ENCODE results near the gene SCN9A. TPM values are rescaled to one million over a fixed set of nuclear protein-coding genes. Genes with fewer than 3 reads are reported as not detected.

SCN9A gene
- polyA plus RNA-seq, 1 donor from 2014 or later = 10.4 TPM

GRCh38 chr2:166365239-166365638, 10.5 kb downstream of the SCN9A start:
- no peaks in the 10 kb centered on the region for H3K79me2 ChIP-seq (replicated peaks; ENCODE audit: insufficient read depth, low read length)
- H3K9me2 ChIP-seq (ENCODE audit: insufficient read depth, low read length) = no peaks in the 10 kb centered on the region
- TF ChIP-seq RAD21 (conservative IDR thresholded peaks at IDR 0.05) (no peak), EZH2 (IDR thresholded peaks at IDR 0.05; ENCODE audit: borderline replicate concordance, insufficient read depth, low read length, poor library complexity, severe bottlenecking) (no peak), MXI1 (conservative IDR thresholded peaks at IDR 0.05; ENCODE audit: poor library complexity, severe bottlenecking) (no peak), EP300 (conservative IDR thresholded peaks at IDR 0.05; ENCODE audit: poor library complexity, severe bottlenecking) (no peak), REST (IDR thresholded peaks at IDR 0.05; ENCODE audit: borderline replicate concordance) (no peak), TAF1 (IDR thresholded peaks at IDR 0.05; ENCODE audit: low read depth) (no peak), POLR2AphosphoS5 (IDR thresholded peaks at IDR 0.05) (no peak), SMC3 (conservative IDR thresholded peaks at IDR 0.05; ENCODE audit: poor library complexity) (no peak)
- TF ChIP-seq, protein P1, sequence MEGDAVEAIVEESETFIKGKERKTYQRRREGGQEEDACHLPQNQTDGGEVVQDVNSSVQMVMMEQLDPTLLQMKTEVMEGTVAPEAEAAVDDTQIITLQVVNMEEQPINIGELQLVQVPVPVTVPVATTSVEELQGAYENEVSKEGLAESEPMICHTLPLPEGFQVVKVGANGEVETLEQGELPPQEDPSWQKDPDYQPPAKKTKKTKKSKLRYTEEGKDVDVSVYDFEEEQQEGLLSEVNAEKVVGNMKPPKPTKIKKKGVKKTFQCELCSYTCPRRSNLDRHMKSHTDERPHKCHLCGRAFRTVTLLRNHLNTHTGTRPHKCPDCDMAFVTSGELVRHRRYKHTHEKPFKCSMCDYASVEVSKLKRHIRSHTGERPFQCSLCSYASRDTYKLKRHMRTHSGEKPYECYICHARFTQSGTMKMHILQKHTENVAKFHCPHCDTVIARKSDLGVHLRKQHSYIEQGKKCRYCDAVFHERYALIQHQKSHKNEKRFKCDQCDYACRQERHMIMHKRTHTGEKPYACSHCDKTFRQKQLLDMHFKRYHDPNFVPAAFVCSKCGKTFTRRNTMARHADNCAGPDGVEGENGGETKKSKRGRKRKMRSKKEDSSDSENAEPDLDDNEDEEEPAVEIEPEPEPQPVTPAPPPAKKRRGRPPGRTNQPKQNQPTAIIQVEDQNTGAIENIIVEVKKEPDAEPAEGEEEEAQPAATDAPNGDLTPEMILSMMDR (IDR thresholded peaks at IDR 0.05; ENCODE audit: poor library complexity, severe bottlenecking) = no peak
- H3K4me3 ChIP-seq (ENCODE audit: low read length) = no peak overlapping the region
- H3K4me2 ChIP-seq (ENCODE audit: low read length) = no peak overlapping the region
- no peaks in the 10 kb centered on the region for H3F3A ChIP-seq (ENCODE audit: insufficient read depth, low read length, poor library complexity, severe bottlenecking)
- no peak overlapping the region for H3K27ac ChIP-seq (ENCODE audit: low read length)
- H3K36me3 ChIP-seq (ENCODE audit: insufficient read depth, low read length) = no peaks in the 10 kb centered on the region
- no peaks in the 10 kb centered on the region for H3K27me3 ChIP-seq (ENCODE audit: insufficient read depth, low read depth, low read length)
- H2AFZ ChIP-seq (ENCODE audit: low read depth, low read length) = no peak overlapping the region
- no peak overlapping the region for H3K9ac ChIP-seq (ENCODE audit: low read length)
- no peaks in the 10 kb centered on the region for H3K9me3 ChIP-seq (ENCODE audit: low read length)
- H4K20me1 ChIP-seq (ENCODE audit: insufficient read depth) = no peaks in the 10 kb centered on the region

DNA sequence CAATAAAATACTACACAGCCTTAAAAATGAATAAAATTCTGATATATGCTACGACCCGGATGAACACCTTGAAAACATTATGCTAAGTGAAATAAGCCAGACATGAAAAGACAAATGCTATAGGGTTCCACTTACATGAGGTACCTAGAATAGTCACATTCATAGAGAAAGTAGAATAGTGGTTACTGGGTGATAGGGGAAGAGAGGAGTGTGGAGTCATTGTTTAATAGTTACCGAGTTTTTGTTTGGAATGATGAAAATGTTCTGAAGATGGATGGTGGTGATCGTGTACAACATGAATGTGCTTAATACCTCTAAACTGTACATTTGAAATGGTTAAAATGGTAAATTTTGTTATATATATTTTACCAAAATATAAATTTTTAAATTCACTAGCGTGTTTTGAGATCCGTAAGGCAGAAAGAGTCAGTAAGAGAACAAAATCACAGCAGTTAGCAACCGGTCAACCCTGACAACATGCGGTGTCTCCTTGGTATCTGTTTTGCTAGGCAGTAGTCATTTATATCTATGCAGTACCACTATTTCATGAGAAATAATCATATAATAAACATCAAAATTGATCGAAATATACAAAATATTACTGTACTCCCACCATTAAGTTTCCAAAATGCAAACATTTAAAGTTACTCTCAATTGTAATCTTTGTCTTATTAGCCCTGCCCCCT, 11.1 kb downstream of the SCN9A start:
- Histone ChIP-seq H3K27ac (ENCODE audit: low read length) (no peak overlapping the region), H3K4me3 (ENCODE audit: low read length) (no peak overlapping the region), H3K9me2 (ENCODE audit: insufficient read depth, low read length) (no peaks in the 10 kb centered on the region), H3F3A (ENCODE audit: insufficient read depth, low read length, poor library complexity, severe bottlenecking) (no peaks in the 10 kb centered on the region), H3K9me3 (ENCODE audit: low read length) (no peaks in the 10 kb centered on the region), H3K9ac (ENCODE audit: low read length) (no peak overlapping the region), H4K20me1 (ENCODE audit: insufficient read depth) (no peaks in the 10 kb centered on the region), H3K27me3 (ENCODE audit: insufficient read depth, low read depth, low read length) (no peaks in the 10 kb centered on the region), H2AFZ (ENCODE audit: low read depth, low read length) (no peak overlapping the region), H3K79me2 (replicated peaks; ENCODE audit: insufficient read depth, low read length) (no peaks in the 10 kb centered on the region), H3K36me3 (ENCODE audit: insufficient read depth, low read length) (no peaks in the 10 kb centered on the region), H3K4me2 (ENCODE audit: low read length) (no peak overlapping the region)
- TF ChIP-seq EZH2 (IDR thresholded peaks at IDR 0.05; ENCODE audit: borderline replicate concordance, insufficient read depth, low read length, poor library complexity, severe bottlenecking) = no peak
- no peak for TF ChIP-seq RAD21 (conservative IDR thresholded peaks at IDR 0.05)
- TF ChIP-seq TAF1 (IDR thresholded peaks at IDR 0.05; ENCODE audit: low read depth) = no peak
- TF ChIP-seq EP300 (conservative IDR thresholded peaks at IDR 0.05; ENCODE audit: poor library complexity, severe bottlenecking) = no peak
- TF ChIP-seq SMC3 (conservative IDR thresholded peaks at IDR 0.05; ENCODE audit: poor library complexity) = no peak
- TF ChIP-seq MXI1 (conservative IDR thresholded peaks at IDR 0.05; ENCODE audit: poor library complexity, severe bottlenecking) = no peak
- TF ChIP-seq REST (IDR thresholded peaks at IDR 0.05; ENCODE audit: borderline replicate concordance) = no peak
